B cell (primary cell): ENCODE data around the gene NLRC5. TPM values are rescaled to one million over a fixed set of nuclear protein-coding genes. Genes with fewer than 3 reads are reported as not detected.
"Not testable (repeated sequence)": the region's sequence is repeated elsewhere in the genome, so short reads cannot be mapped to it uniquely, and the experiment has no call there.

Experiments
- ATAC-seq: fragments of 200-7000 bp; cut with Tn5 transposase; one replicate; pipeline ENCODE4 v1.10.0; 2021; ENCODE audit warnings: low read depth, mild to moderate bottlenecking, moderate number of reproducible peaks, moderate library complexity
- CTCF ChIA-PET: fragments of 350-600 bp; sonication (Branson Sonifier 250); formaldehyde crosslinking; loops from one replicate; lab custom pipeline; 2021; ENCODE audit warnings: antibody characterized with exemption, inconsistent platforms; lab: Charles Lee
- POLR2A ChIA-PET: fragments of 350-600 bp; sonication (Branson Sonifier 250); formaldehyde crosslinking; loops from one replicate; lab custom pipeline; 2021; ENCODE audit warnings: antibody characterized with exemption; lab: Charles Lee
- DNase-seq: peaks from one replicate; pipeline ENCODE4 v3.0.0; 2013
- H2AFZ ChIP-seq: 2 replicates; pipeline ENCODE4 v1.6.1; 2012; ENCODE audit warnings: mild to moderate bottlenecking, low read depth, low read length; ENCODE audit not compliant: insufficient read depth, poor library complexity, severe bottlenecking
- H3K27ac ChIP-seq, 2 donors: 1 replicate in 1 of 2; 2 replicates in 1 of 2; pipeline ENCODE4 v1.5.1; 2012 to 2013; ENCODE audit warnings: low read length in 2 of 2, mild to moderate bottlenecking in 2 of 2, moderate library complexity in 1 of 2
- H3K27me3 ChIP-seq, 4 experiments: fragments of 200-600 bp in 1 of 4; sonication (generic) in 1 of 4; replicated peaks in 1 of 4; 1 replicate in 2 of 4; 2 replicates in 2 of 4; pipeline versions ENCODE4 v1.6.1 to v1.7.0; 2013 to 2016; ENCODE audit warnings: low read length in 3 of 4, mild to moderate bottlenecking in 2 of 4, mixed read lengths in 1 of 4, moderate library complexity in 1 of 4; ENCODE audit not compliant: insufficient read depth in 4 of 4, control insufficient read depth in 3 of 4; ENCODE audit errors: control extremely low read depth in 1 of 4
- H3K36me3 ChIP-seq, 2 experiments: replicated peaks in 1 of 2; 1 replicate in 1 of 2; 2 replicates in 1 of 2; pipeline versions ENCODE4 v1.6.1 to v1.7.1; 2013; ENCODE audit warnings: low read length in 1 of 2; ENCODE audit not compliant: insufficient read depth in 2 of 2, control insufficient read depth in 1 of 2; ENCODE audit errors: control extremely low read depth in 1 of 2, extremely low read depth in 1 of 2
- H3K4me1 ChIP-seq, 2 donors: fragments of 200-600 bp in 1 of 2; sonication (generic) in 1 of 2; 1 replicate in 1 of 2; 2 replicates in 1 of 2; pipeline versions ENCODE4 v1.5.1 to v1.6.1; 2013 to 2017; ENCODE audit warnings: low read length in 2 of 2; ENCODE audit not compliant: control insufficient read depth in 2 of 2, insufficient read depth in 2 of 2
- H3K4me2 ChIP-seq: replicated peaks from 2 replicates; pipeline ENCODE3; 2012; ENCODE audit warnings: mild to moderate bottlenecking, low read depth, low read length; ENCODE audit not compliant: poor library complexity, severe bottlenecking
- H3K4me3 ChIP-seq, 5 experiments: fragments of 200-600 bp in 1 of 5; sonication (generic) in 1 of 5; 1 replicate in 3 of 5; 2 replicates in 2 of 5; pipeline versions ENCODE4 v1.5.1 to v1.7.0; 2011 to 2016; ENCODE audit warnings: low read length in 4 of 5, mild to moderate bottlenecking in 4 of 5, low read depth in 2 of 5, control low read depth in 1 of 5, moderate library complexity in 1 of 5; ENCODE audit not compliant: insufficient read depth in 1 of 5; ENCODE audit errors: control extremely low read depth in 1 of 5, extremely low read depth in 1 of 5
- H3K79me2 ChIP-seq: fragments of 200-600 bp; sonication (generic); one replicate; pipeline ENCODE4 v1.6.0; 2016; ENCODE audit warnings: low read length; ENCODE audit not compliant: control insufficient read depth, insufficient read depth
- H3K9ac ChIP-seq: fragments of 200-600 bp; sonication (generic); 2 replicates; pipeline ENCODE4 v1.6.1; 2017; ENCODE audit warnings: mild to moderate bottlenecking, low read length, moderate library complexity
- H3K9me3 ChIP-seq, 3 donors: one replicate each; pipeline versions ENCODE4 v1.6.1 to v1.7.1; 2013; ENCODE audit warnings: low read length in 2 of 3; ENCODE audit not compliant: control insufficient read depth in 2 of 3, insufficient read depth in 1 of 3; ENCODE audit errors: control extremely low read depth in 1 of 3
- H4K20me1 ChIP-seq: 2 replicates; pipeline ENCODE4 v1.6.0; 2012; ENCODE audit warnings: mild to moderate bottlenecking, low read length; ENCODE audit not compliant: insufficient read depth, control insufficient read depth, poor library complexity, severe bottlenecking
- H3K27ac Mint-ChIP-seq: one replicate; pipeline ENCODE4 v1.8.0; 2021; ENCODE audit warnings: mixed read lengths
- H3K27me3 Mint-ChIP-seq: one replicate; pipeline ENCODE4 v1.8.0; 2021; ENCODE audit warnings: mixed read lengths
- H3K4me1 Mint-ChIP-seq: one replicate; pipeline ENCODE4 v1.8.0; 2021; ENCODE audit warnings: mixed read lengths
- H3K4me3 Mint-ChIP-seq: one replicate; pipeline ENCODE4 v1.8.0; 2021; ENCODE audit warnings: mixed read lengths
- H3K9me3 Mint-ChIP-seq: one replicate; pipeline ENCODE4 v1.8.0; 2022; ENCODE audit warnings: mixed read lengths; ENCODE audit not compliant: insufficient read depth
- CTCF ChIP-seq: fragments of 200-600 bp; IDR thresholded peaks from one replicate; pipeline ENCODE4 v1.8.0; 2022; ENCODE audit warnings: antibody characterized with exemption, mild to moderate bottlenecking
- EZH2 ChIP-seq: IDR thresholded peaks from 2 replicates; pipeline ENCODE4 v1.6.1; 2012; ENCODE audit warnings: borderline replicate concordance, low read depth, mild to moderate bottlenecking, moderate library complexity, low read length; ENCODE audit not compliant: insufficient read depth, poor library complexity, severe bottlenecking
- WGBS: methylation state at CpG from one replicate; pipeline ENCODE4 v1.1.5; 2013; ENCODE audit warnings: missing lambda C conversion rate; ENCODE audit not compliant: insufficient coverage; 5-methylcytosine and 5-hydroxymethylcytosine counted together
- intact Hi-C: fragments of 100-400 bp; cut with micrococcal nuclease; formaldehyde crosslinking; loops from one replicate; pipeline ENCODE4 v1.10.0; 2022
- polyA plus RNA-seq: library from polyadenylated mRNA; depleted of rRNA; stranded (reverse); fragments of >200 nt; gene quantifications from 2 replicates; pipeline ENCODE4 v1.2.3, GENCODE V29; 2012
- total RNA-seq, 2 donors: library from RNA; stranded (reverse); fragments of 120-200 nt in 1 of 2; gene quantifications; 1 replicate in 1 of 2; 2 replicates in 1 of 2; pipeline versions ENCODE4 v1.2.3 to v1.2.4, GENCODE V29; 2013 to 2022

Gene NLRC5
- total and polyA plus RNA-seq, 2 donors (not counting 1 experiment from before 2014, with no cell fraction given) = 349 to 510 TPM

DNA sequence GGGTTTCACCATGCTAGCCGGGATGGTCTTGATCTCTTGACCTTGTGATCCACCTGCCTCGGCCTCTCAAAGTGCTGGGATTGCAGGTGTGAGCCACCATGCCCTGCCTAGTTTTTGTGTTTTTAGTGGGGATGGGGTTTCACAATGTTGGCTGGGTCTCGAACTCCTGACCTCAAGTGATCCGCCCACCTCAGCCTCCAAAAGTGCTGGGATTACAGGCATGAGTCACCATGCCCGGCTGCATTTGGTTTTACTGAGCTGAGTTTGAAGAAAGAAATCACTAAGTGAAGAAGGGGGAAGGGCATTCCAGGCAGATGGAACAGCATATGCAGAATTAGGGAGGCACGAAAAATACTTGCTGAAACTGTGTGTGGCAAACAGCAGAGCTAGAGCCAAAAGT lies 110.6 kb downstream of the NLRC5 start:
- POLR2A ChIA-PET, H3K9me3 ChIP-seq, H3K79me2 ChIP-seq, H3K36me3 ChIP-seq, H3K4me1 Mint-ChIP-seq, H3K4me3 ChIP-seq, H2AFZ ChIP-seq, H3K9me3 Mint-ChIP-seq, H3K27me3 ChIP-seq, intact Hi-C loops, H3K4me1 ChIP-seq, H3K27ac Mint-ChIP-seq, H4K20me1 ChIP-seq, DNase-seq, ATAC-seq, H3K27ac ChIP-seq, H3K4me3 Mint-ChIP-seq, H3K9ac ChIP-seq, H3K4me2 ChIP-seq: not testable (repeated sequence)
- WGBS = 73% methylated on average over 5 of the region's 6 CpGs
- peaks cover 13% of the 10 kb centered on the region for H3K27me3 Mint-ChIP-seq
- CTCF ChIA-PET = interaction anchor here (0.6 to 2.1 kb wide), 2 partner anchors 16 to 305 kb away, joined by 3 to 10 read pairs; no protein-coding TSS in a partner anchor

GRCh38 chr16:57100445-57100844 lies 111.1 kb downstream of the NLRC5 start:
- TF ChIP-seq EZH2 = no peak
- TF ChIP-seq CTCF = no peak
- no peak overlapping the region for H3K4me3 Mint-ChIP-seq
- intact Hi-C loops = no loop called here
- H3K27me3 Mint-ChIP-seq = peaks cover 12% of the 10 kb centered on the region
- no peak overlapping the region for H3K27ac Mint-ChIP-seq
- H3K4me1 ChIP-seq = no peaks in the 10 kb centered on the region
- no peaks in the 10 kb centered on the region for H3K9me3 ChIP-seq
- no peaks in the 10 kb centered on the region for H3K4me1 Mint-ChIP-seq
- H3K4me3 ChIP-seq = no peak overlapping the region
- H3K27ac ChIP-seq = no peak overlapping the region
- no peak for ATAC-seq
- H3K9ac ChIP-seq = no peak overlapping the region
- peaks cover 0 to 6% (median 0%) of the 10 kb centered on the region in 4 experiments for H3K27me3 ChIP-seq
- no peaks in the 10 kb centered on the region for H3K9me3 Mint-ChIP-seq
- no peaks in the 10 kb centered on the region for H4K20me1 ChIP-seq
- no peaks in the 10 kb centered on the region for H3K36me3 ChIP-seq
- ChIA-PET POLR2A (interaction anchor here (0.5 kb wide), 1 partner anchor 632 kb away, joined by 3 read pairs; no protein-coding TSS in a partner anchor), CTCF (interaction anchor here (2.1 kb wide), 1 partner anchor 16 kb away, joined by 10 read pairs; no protein-coding TSS in a partner anchor)
- no peaks in the 10 kb centered on the region for H3K79me2 ChIP-seq
- H3K4me2 ChIP-seq = no peak overlapping the region
- no peak overlapping the region for H2AFZ ChIP-seq
- no peak for DNase-seq
- 100% methylated on average over 1 of the region's 1 CpG for WGBS
